Uterus (tissue), 4 donors: Measurements from ENCODE around the gene SUGP2. TPM values are rescaled to one million over a fixed set of nuclear protein-coding genes. Genes with fewer than 3 reads are reported as not detected.

ENCODE experiments used
- DNase-seq, 2 donors: peaks; one replicate each; pipeline ENCODE4 v3.0.0-alpha.2; 2019 to 2020
- H3K27ac ChIP-seq, 2 donors: fragments of 200-600 bp; sonication (generic); 1 replicate in 1 of 2; 2 replicates in 1 of 2; pipeline ENCODE4 v1.5.1; 2016 to 2018
- H3K27me3 ChIP-seq, 2 donors: fragments of 200-600 bp; sonication (generic); one replicate each; pipeline ENCODE4 v1.5.1; 2018 to 2019; ENCODE audit warnings: control low read depth in 1 of 2
- H3K36me3 ChIP-seq, 2 donors: fragments of 200-600 bp; sonication (generic); one replicate each; pipeline ENCODE4 v1.5.1; 2019; ENCODE audit warnings: control low read depth in 1 of 2
- H3K4me1 ChIP-seq, 2 donors: fragments of 200-600 bp; sonication (generic); one replicate each; pipeline ENCODE4 v1.5.1; 2018 to 2019; ENCODE audit warnings: control low read depth in 1 of 2
- H3K4me3 ChIP-seq, 2 donors: fragments of 200-600 bp; sonication (generic); 1 replicate in 1 of 2; 2 replicates in 1 of 2; pipeline ENCODE4 v1.5.1; 2018 to 2019; ENCODE audit warnings: mild to moderate bottlenecking in 1 of 2
- H3K9me3 ChIP-seq, 2 donors: fragments of 200-600 bp; sonication (generic); one replicate each; pipeline ENCODE4 v1.5.1; 2019; ENCODE audit warnings: control low read depth in 1 of 2
- CTCF ChIP-seq, 4 experiments: fragments of 200-600 bp in 2 of 4; fragments of 450-650 bp in 2 of 4; sonication (generic) in 2 of 4; IDR thresholded peaks; one replicate each; pipeline ENCODE4 v1.5.1; 2016 to 2019; ENCODE audit warnings: antibody characterized with exemption in 4 of 4, mild to moderate bottlenecking in 2 of 4, moderate library complexity in 1 of 4
- POLR2A ChIP-seq, 2 donors: fragments of 450-650 bp; IDR thresholded peaks; one replicate each; pipeline ENCODE4 v1.6.1; 2016; ENCODE audit warnings: antibody characterized with exemption in 2 of 2, mild to moderate bottlenecking in 1 of 2, moderate library complexity in 1 of 2
- intact Hi-C: fragments of 100-400 bp; cut with DNase I; formaldehyde crosslinking; loops from one replicate; pipeline ENCODE4 v1.15.1; 2023; ENCODE audit warnings: low total_unique reads
- total RNA-seq, 4 donors: library from RNA; depleted of rRNA in 3 of 4; stranded (reverse); fragments of >200 nt in 3 of 4; gene quantifications; one replicate each; pipeline versions ENCODE4 v1.1.0 to v1.2.4, GENCODE V29; 2014 to 2023
- donor health status: DM: yes; HTN: yes; CAD: no.

SUGP2 gene
- total RNA-seq, result 10 to 100 TPM; 22.5 to 95.8 (median 53.7) TPM

DNA sequence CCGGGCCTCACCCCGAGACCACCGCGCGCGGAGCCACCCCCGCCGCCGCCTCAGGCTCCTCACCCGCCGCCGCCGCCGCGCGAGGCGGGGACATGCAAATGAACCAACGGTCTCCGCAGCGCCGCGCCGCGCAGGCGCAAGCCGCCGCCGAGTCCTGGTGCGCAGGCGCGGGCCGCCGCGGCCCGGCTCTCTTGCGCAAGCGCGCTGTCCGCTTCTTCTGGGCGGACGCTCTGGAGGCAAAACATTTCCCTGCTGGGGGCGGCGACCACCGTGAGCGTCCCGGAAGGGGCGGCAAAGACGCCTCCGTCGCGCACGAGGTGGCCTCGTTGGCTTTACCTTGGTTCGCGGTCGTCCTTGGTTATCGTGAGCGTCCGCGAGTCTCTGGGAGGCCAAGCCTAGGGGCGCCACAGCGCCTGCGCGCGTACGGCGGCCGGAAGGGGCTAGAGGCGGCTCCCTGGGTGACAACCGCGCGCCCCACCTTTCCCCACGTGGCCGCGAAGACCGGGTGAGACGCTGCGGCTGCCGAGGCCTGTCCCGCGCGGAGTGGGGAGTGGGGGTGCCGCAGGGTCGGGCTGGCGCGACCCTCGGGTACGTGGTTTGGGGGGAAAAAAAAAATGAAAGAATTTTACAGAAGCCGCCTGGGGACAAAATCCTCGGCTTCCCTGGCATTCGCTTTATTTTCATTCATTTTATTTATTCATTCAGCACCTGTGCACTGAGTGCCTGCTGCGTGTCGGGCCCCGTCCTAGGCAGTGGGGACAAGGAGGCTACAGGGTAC is at the start of gene SUGP2, which contains the start of gene ARMC6:
Gene SUGP2, minus strand, starts transcription at position 92 of the 778 bp plus-strand sequence. CDS start 2,446 bp downstream, outside the sequence.
Gene ARMC6, plus strand, starts transcription at position 178 of the 778 bp plus-strand sequence. CDS start 607 bp downstream, outside the sequence.
- peak within 1 kb of the TSS; percentile 89 to 99 for H3K27ac ChIP-seq
- peak; percentile 73 to 89 for DNase-seq
- no peaks in the 10 kb centered on the region for H3K27me3 ChIP-seq
- no peaks in the 10 kb centered on the region for H3K9me3 ChIP-seq
- H3K4me3 ChIP-seq, result peak within 1 kb of the TSS; percentile 64 to 82
- intact Hi-C loops, result no loop called here
- no peaks in the 10 kb centered on the region for H3K36me3 ChIP-seq
- peaks cover 0 to 7% of the 10 kb centered on the region in 2 donors for H3K4me1 ChIP-seq
- TF ChIP-seq CTCF (IDR thresholded peaks at IDR 0.05) (peak in 3 of 4 experiments; percentile 9 to 37 (median 22)), POLR2A (IDR thresholded peaks at IDR 0.05) (peak; percentile 46 to 79)

- Histone ChIP-seq H3K27me3 (no peaks in the 10 kb centered on the region), H3K9me3 (no peaks in the 10 kb centered on the region), H3K27ac (peak overlapping the region in 1 of 2 donors; percentile 20), H3K4me1 (no peaks in the 10 kb centered on the region), H3K36me3 (no peaks in the 10 kb centered on the region), H3K4me3 (no peak overlapping the region)
- intact Hi-C loops, result no loop called here
- peak; percentile 46 for DNase-seq
- TF ChIP-seq CTCF (IDR thresholded peaks at IDR 0.05) (no peak), POLR2A (IDR thresholded peaks at IDR 0.05) (no peak)
Observed at GRCh38 chr19:19081642-19082151, 48.4 kb upstream of the SUGP2 start.

DNA sequence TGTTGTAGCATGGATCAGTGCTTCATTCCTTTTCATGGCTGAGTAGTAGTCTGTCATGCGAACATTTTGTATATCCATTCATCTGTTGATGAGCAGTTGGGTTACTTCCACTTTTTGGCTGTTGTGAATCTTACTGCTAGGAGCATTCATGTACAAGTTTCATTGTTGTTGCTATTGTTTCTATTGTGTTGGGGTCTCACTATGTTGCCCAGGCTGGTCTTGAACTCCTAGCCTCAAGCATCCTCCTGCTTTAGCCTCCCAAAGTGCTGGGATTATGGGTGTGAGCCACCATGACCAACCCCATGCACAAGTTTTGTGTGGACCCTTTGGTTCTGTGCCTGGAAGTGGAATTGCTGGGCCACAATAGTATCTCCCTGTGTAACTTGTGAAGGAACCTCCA is 46.3 kb upstream of the SUGP2 start:
- H3K9me3 ChIP-seq, result no peaks in the 10 kb centered on the region
- no peaks in the 10 kb centered on the region for H3K36me3 ChIP-seq
- no peak overlapping the region for H3K4me3 ChIP-seq
- H3K27ac ChIP-seq, result no peak overlapping the region
- TF ChIP-seq POLR2A (IDR thresholded peaks at IDR 0.05), result no peak
- no peak for TF ChIP-seq CTCF (IDR thresholded peaks at IDR 0.05)
- intact Hi-C loops, result no loop called here
- DNase-seq, result no peak
- H3K27me3 ChIP-seq, result no peaks in the 10 kb centered on the region
- H3K4me1 ChIP-seq, result no peaks in the 10 kb centered on the region

DNA sequence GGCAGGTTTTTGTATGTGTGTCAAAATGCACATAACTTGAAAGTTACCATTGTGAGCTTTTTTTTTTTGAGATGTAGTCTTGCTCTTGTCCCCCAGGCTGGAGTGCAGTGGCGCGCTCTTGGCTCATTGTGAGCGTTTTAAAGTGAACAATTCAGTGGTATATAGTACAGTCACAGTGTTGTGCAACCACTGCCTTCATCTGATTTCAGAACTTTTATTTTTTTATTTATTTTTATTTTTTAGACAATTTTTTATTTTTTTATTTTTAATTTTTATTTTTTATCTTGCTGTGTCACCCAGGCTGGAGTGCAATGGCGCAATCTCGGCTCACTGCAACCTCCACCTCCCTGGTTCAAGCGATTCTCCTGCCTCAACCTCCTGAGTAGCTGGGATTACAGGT is 45.5 kb upstream of the SUGP2 start:
- no peaks in the 10 kb centered on the region for H3K9me3 ChIP-seq
- no peak overlapping the region for H3K4me3 ChIP-seq
- no peaks in the 10 kb centered on the region for H3K4me1 ChIP-seq
- no peak overlapping the region for H3K27ac ChIP-seq
- DNase-seq, result no peak
- intact Hi-C loops, result no loop called here
- TF ChIP-seq POLR2A (IDR thresholded peaks at IDR 0.05) (no peak), CTCF (IDR thresholded peaks at IDR 0.05) (no peak)
- no peaks in the 10 kb centered on the region for H3K36me3 ChIP-seq
- H3K27me3 ChIP-seq, result no peaks in the 10 kb centered on the region

DNA sequence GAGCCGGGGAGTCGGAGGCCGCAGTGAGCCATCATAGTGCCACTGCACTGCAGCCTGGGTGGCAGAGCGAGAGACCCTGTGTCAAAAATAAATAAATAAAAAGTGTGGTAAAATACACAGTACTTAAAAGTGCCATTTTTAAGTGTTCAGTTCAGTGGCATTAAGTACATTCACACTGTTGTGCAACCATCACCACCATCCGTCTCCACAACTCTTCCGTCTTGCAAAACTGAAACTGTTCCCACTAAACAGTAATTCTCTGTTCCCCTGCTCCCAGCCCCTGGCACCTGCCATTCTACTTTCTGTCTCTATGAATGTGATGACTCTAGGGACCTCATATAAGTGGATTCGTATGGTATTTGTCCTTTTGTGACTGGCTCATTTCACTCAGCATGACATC is 43.8 kb upstream of the SUGP2 start:
- TF ChIP-seq POLR2A (IDR thresholded peaks at IDR 0.05) (no peak), CTCF (IDR thresholded peaks at IDR 0.05) (no peak)
- intact Hi-C loops, result no loop called here

More for the DNA sequence above, 43.8 kb upstream of the SUGP2 start:
- no peak overlapping the region for H3K27ac ChIP-seq
- no peaks in the 10 kb centered on the region for H3K27me3 ChIP-seq
- no peaks in the 10 kb centered on the region for H3K4me1 ChIP-seq
- DNase-seq, result no peak
- no peak overlapping the region for H3K4me3 ChIP-seq
- H3K9me3 ChIP-seq, result no peaks in the 10 kb centered on the region
- H3K36me3 ChIP-seq, result no peaks in the 10 kb centered on the region
